ENCODE data around the gene CEACAM18. TPM values are rescaled to one million over a fixed set of nuclear protein-coding genes. Genes with fewer than 3 reads are reported as not detected.
"Not testable (repeated sequence)": the region's sequence is repeated elsewhere in the genome, so short reads cannot be mapped to it uniquely, and the experiment has no call there.

Gene CEACAM18
- polyA plus RNA-seq, 3 donors, result not detected

- no peak for DNase-seq (ENCODE audit: extremely low read depth in 1 of 11, low read depth in 9 of 11, low spot score in 4 of 11)
These were observed 7.8 kb downstream of the CEACAM18 start for GRCh38 chr19:51485960-51486660.

GRCh38 chr19:51488491-51488890 is 10.2 kb downstream of the CEACAM18 start:
- no peak for DNase-seq (ENCODE audit: extremely low read depth in 1 of 11, low read depth in 9 of 11, low spot score in 4 of 11)

GRCh38 chr19:51489113-51489512 is 10.8 kb downstream of the CEACAM18 start:
- DNase-seq (ENCODE audit: extremely low read depth in 1 of 11, low read depth in 9 of 11, low spot score in 4 of 11), result no peak

DNA sequence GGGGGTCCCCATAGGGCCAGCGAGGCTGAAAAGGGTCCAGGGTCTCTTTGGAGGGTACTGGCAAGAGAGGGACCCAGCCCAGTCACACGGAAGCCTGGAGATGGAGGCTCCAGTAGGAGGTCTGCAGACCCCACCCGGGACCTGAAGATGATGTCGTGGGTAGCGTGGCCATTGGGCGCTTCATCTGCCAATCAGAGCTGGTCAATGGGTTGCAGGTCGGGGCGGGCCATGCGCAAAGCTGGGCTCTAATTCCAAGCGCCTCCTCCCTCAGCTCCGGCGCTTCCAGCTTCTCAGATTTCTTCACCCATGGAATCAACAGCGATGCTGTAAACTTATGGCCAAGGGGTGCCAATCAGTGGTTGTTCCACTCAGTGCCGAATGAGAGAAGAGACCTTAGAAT is 12.3 kb downstream of the CEACAM18 start:
- DNase-seq (ENCODE audit: extremely low read depth in 1 of 11, low read depth in 9 of 11, low spot score in 4 of 11), result no peak

GRCh38 chr19:51491586-51491985 is 13.2 kb downstream of the CEACAM18 start:
- DNase-seq (ENCODE audit: extremely low read depth in 1 of 11, low read depth in 9 of 11, low spot score in 4 of 11), result no peak

DNA sequence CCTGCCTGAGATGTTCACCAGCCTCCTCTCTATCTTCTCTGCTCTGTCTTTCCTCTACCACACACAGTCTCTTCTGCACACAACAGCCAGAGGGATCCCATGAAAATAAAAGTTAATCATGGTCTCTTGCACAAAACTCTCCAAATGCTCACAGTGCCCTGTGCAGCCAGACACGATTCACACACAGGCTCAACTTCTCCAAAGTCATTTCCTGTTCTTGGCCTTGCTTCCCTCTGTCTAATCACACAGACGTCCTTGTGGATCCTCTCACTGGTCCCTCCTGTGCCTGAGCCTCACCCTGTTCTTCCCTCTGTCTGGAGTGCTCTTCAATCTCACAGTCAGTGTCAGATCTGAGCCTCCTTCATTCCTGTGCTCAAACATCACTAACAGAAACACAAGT is 15.4 kb downstream of the CEACAM18 start:
- DNase-seq (ENCODE audit: extremely low read depth in 1 of 11, low read depth in 9 of 11, low spot score in 4 of 11), result no peak

- no peak for DNase-seq (ENCODE audit: extremely low read depth in 1 of 11, low read depth in 9 of 11, low spot score in 4 of 11)
These were observed 19.3 kb downstream of the CEACAM18 start for GRCh38 chr19:51497666-51498065.

DNA sequence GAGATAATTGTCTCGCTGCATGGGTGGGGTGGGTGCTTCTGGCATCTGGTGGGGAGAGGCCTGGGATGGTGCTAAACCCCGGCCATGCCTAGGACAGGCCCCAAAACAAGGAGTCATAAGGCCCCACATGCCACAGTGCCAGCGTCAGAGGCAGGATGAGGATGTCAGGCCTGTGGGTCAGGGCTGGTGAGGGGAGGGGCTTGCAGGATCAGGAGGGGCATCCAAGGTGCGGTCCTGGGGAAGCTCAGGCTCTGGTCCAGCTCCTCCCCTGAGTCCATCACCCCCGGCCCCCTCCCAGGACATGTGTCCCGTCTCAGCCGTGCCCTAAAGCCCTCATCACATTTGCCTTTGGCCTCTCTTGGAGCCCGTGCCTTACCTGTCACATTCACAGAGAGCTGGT is 22.6 kb downstream of the CEACAM18 start:
- not testable (repeated sequence) for DNase-seq (ENCODE audit: extremely low read depth in 1 of 11, low read depth in 9 of 11, low spot score in 4 of 11)

GRCh38 chr19:51501594-51502263 is 23.4 kb downstream of the CEACAM18 start, which contains the start of gene SIGLEC12:
TSS of gene SIGLEC12 (minus strand) at chr19:51501800. CDS start at chr19:51501733, 67 bp downstream.
- DNase-seq (ENCODE audit: extremely low read depth in 1 of 11, low read depth in 9 of 11, low spot score in 4 of 11), result no peak

GRCh38 chr19:51503286-51503817 is 25.0 kb downstream of the CEACAM18 start:
- no peak for DNase-seq (ENCODE audit: extremely low read depth in 1 of 11, low read depth in 9 of 11, low spot score in 4 of 11)

GRCh38 chr19:51503896-51504295 is 25.6 kb downstream of the CEACAM18 start:
- no peak for DNase-seq (ENCODE audit: extremely low read depth in 1 of 11, low read depth in 9 of 11, low spot score in 4 of 11)

GRCh38 chr19:51505904-51506303 is 27.6 kb downstream of the CEACAM18 start:
- no peak for DNase-seq (ENCODE audit: extremely low read depth in 1 of 11, low read depth in 9 of 11, low spot score in 4 of 11)

GRCh38 chr19:51507192-51507591 is 28.9 kb downstream of the CEACAM18 start:
- no peak for DNase-seq (ENCODE audit: extremely low read depth in 1 of 11, low read depth in 9 of 11, low spot score in 4 of 11)

- DNase-seq (ENCODE audit: extremely low read depth in 1 of 11, low read depth in 9 of 11, low spot score in 4 of 11), result no peak
These were observed 29.3 kb downstream of the CEACAM18 start for GRCh38 chr19:51507640-51508058.

- no peak for DNase-seq (ENCODE audit: extremely low read depth in 1 of 11, low read depth in 9 of 11, low spot score in 4 of 11)
These were observed 29.9 kb downstream of the CEACAM18 start for GRCh38 chr19:51508059-51508733.

- no peak for DNase-seq (ENCODE audit: extremely low read depth in 1 of 11, low read depth in 9 of 11, low spot score in 4 of 11)
These were observed 31.7 kb downstream of the CEACAM18 start for GRCh38 chr19:51509823-51510660.

DNA sequence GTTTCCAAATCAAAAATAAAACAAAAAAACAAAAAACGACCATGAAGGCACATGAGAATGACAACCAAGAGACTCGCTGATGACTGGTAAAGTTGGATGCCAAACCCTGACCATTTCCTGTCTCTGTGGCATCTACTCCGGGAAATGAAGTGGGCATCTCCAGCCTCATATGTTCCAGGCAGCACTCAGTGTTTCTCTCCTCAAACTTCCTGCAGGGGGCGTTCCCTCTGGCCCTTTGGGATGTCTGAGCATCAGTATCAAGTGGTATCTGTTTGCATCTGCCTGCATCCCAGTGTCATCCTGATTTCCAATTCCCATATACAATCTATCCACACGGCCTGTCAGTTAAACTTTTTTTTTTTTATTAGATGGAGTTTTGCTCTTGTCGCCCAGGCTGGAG is 33.0 kb downstream of the CEACAM18 start:
- DNase-seq (ENCODE audit: extremely low read depth in 1 of 11, low read depth in 9 of 11, low spot score in 4 of 11), result no peak

DNA sequence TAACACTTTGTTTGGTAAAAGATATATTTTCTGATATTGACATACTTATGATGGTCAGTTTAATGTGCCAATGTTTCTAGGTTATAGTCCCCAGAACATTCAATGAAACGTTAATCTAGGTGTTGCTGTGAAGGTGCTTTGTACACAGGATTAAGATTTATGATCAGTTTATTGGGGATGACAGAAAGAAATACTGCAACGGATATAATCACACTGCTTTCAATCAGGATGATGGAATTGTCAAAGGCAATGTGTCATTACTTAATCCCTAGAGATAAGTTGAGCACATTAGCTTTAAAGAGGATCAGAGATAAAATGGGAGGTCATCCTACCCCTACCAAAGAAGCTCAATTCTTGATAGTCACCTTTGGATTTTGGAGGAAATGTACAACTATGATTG is 35.6 kb downstream of the CEACAM18 start:
- no peak for DNase-seq (ENCODE audit: extremely low read depth in 1 of 11, low read depth in 9 of 11, low spot score in 4 of 11)

DNA sequence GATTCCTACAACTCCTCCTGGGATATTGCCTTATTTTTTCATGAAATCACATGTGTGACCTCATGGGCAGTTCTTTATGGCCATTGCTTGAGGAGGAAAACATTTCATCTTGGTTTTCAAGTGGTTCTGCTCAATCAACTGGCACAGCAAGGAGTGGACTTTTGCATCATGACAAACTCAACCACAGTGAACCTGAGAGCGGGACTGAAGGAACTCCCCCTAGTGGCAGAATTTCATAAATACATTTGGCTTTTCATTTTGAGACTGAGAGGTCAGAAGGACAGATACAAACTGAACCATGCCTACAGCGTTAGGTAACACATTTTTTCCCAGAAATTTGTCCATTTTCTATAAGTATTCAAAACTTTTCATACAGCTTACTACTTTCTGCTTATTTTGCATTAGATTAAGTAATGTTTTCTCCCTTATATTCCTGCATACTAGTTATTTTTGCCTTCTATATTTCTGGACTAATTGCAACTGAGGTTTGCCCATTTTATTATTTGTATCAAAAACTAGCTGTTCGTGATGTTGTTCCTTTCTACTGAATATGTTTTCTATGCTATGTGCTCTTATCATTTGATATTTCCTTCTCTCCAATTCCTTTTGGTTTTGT is 36.6 kb downstream of the CEACAM18 start:
- peak; percentile 8 to 37 (median 23) for DNase-seq (ENCODE audit: extremely low read depth in 1 of 11, low read depth in 9 of 11, low spot score in 4 of 11)

Data from renal cortex interstitium (tissue), 11 donors.